PFSK-1 (cell line): ENCODE measurements around the gene ORAI1.

Experiments used
- FOXP2 ChIP-seq: optimal IDR thresholded peaks from 2 replicates; pipeline ENCODE3; 2011; ENCODE audit warnings: borderline replicate concordance, control low read depth, inconsistent platforms; ENCODE audit not compliant: insufficient read depth; ENCODE audit errors: extremely low read length, extremely low read depth
- POLR2AphosphoS5 ChIP-seq: IDR thresholded peaks from 2 replicates; pipeline ENCODE4 v1.6.1; 2012; ENCODE audit warnings: low read depth, mild to moderate bottlenecking, control low read depth, low read length, moderate library complexity
- REST ChIP-seq, 2 experiments: IDR thresholded peaks; 2 replicates each; pipeline versions ENCODE4 v1.6.1 to v1.8.0; 2011 to 2012; ENCODE audit warnings: low read depth in 2 of 2, low read length in 2 of 2, control low read depth in 1 of 2, inconsistent platforms in 1 of 2, mild to moderate bottlenecking in 1 of 2, moderate library complexity in 1 of 2; ENCODE audit not compliant: insufficient read depth in 1 of 2
- SIN3A ChIP-seq: IDR thresholded peaks from 2 replicates; pipeline ENCODE4 v1.6.1; 2012; ENCODE audit warnings: mild to moderate bottlenecking, low read length, moderate library complexity, borderline replicate concordance; ENCODE audit not compliant: insufficient read depth
- TAF1 ChIP-seq: IDR thresholded peaks from 2 replicates; pipeline ENCODE4 v1.6.1; 2012; ENCODE audit warnings: low read length, control low read depth, borderline replicate concordance; ENCODE audit not compliant: insufficient read depth

DNA sequence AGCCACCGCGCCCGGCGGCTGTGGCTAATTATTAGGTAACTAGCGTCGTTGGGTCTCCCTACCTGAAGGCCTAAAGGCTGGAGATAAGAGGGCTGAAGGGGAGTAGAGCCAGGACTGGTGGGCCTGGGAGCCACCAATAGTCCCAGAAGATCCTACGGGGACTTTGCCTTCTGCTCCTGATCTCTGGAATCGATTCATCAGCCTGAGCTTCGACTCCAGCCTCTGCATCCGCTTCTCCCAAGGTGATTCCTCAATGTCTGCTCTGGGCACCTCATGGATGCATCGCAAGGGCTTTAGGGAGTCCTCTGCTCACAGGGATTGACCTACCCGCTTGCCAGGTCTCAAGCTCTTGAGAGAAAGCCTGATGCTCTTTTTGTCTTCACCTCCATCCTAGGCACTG, 30.8 kb upstream of the ORAI1 start:
- no peak for TF ChIP-seq POLR2AphosphoS5
- no peak for TF ChIP-seq REST (IDR thresholded peaks at IDR 0.05; ENCODE audit: insufficient read depth in 1 of 2, low read depth in 2 of 2, low read length in 2 of 2)
- no peak for TF ChIP-seq TAF1
- TF ChIP-seq SIN3A: no peak
- no peak for TF ChIP-seq FOXP2
